Measurements from ENCODE around the gene SOCS7. TPM values are rescaled to one million over a fixed set of nuclear protein-coding genes. Genes with fewer than 3 reads are reported as not detected.

Gene SOCS7
- 12.1 to 17.4 TPM (median 16.1 TPM) in 5 replicates for total RNA-seq (2022; extraction: Qiagen RNA extraction; ENCODE audit: low read depth)

GRCh38 chr17:38351412-38352222 is at the start of gene SOCS7:
TSS of gene SOCS7 (plus strand) at chr17:38351844. CDS start at chr17:38352053, 209 bp downstream.

GRCh38 chr17:38343608-38344419 is 7.8 kb upstream of the SOCS7 start, which contains the start of gene GPR179:
TSS of gene GPR179 (minus strand) at chr17:38343956. CDS start at chr17:38343789, 167 bp downstream.

GRCh38 chr17:38428112-38428642 is 76.5 kb downstream of the SOCS7 start, which contains the start of gene ARHGAP23:
TSS of gene ARHGAP23 (plus strand) at chr17:38428464. CDS start at chr17:38428486, 22 bp downstream.

Other genes with a start within 250 kb of the SOCS7 start
- not detected in 5 replicates for gene TBC1D3E, start 223.9 kb upstream of the SOCS7 start, total RNA-seq (2022; extraction: Qiagen RNA extraction; ENCODE audit: low read depth)
- gene TBC1D3, start 159.3 kb upstream of the SOCS7 start, total RNA-seq (2022; extraction: Qiagen RNA extraction; ENCODE audit: low read depth) = not detected in 5 replicates
- 65.1 to 67.7 TPM (median 67.2 TPM) in 5 replicates for gene MRPL45, start 54.7 kb upstream of the SOCS7 start, total RNA-seq (2022; extraction: Qiagen RNA extraction; ENCODE audit: low read depth)
- 0.03 to 0.08 TPM (median 0.04 TPM) in 4 of 5 replicates, not detected in the other for gene GPR179, start 7.9 kb upstream of the SOCS7 start, total RNA-seq (2022; extraction: Qiagen RNA extraction; ENCODE audit: low read depth)
- gene ARHGAP23, start 76.6 kb downstream of the SOCS7 start, total RNA-seq (2022; extraction: Qiagen RNA extraction; ENCODE audit: low read depth) = 36.2 to 48.8 TPM (median 45.9 TPM) in 5 replicates